ENCODE results near the gene RNGTT.

- no peak for TF ChIP-seq CTCF (IDR thresholded peaks at IDR 0.05)
- TF ChIP-seq POLR2A (IDR thresholded peaks at IDR 0.05), result no peak
- no peak for TF ChIP-seq POLR2AphosphoS5 (IDR thresholded peaks at IDR 0.05)
Observed at GRCh38 chr6:88587150-88587520, 376.3 kb downstream of the RNGTT start.

Data from upper lobe of left lung (tissue), 4 donors.